ENCODE results near the gene MEST. TPM values are rescaled to one million over a fixed set of nuclear protein-coding genes. Genes with fewer than 3 reads are reported as not detected.

The MEST gene
- total RNA-seq, 1 experiment from 2014 or later, result 112 TPM

- no peak overlapping the region for H2BK20ac ChIP-seq (ENCODE audit: low read depth, low read length, poor library complexity, severe bottlenecking)
- no peaks in the 10 kb centered on the region for H3K23me2 ChIP-seq (ENCODE audit: insufficient read length, low read depth, low read length, poor library complexity, severe bottlenecking)
- H2BK5ac ChIP-seq (ENCODE audit: insufficient read length, low read length), result no peak overlapping the region
- no peak overlapping the region for H2AFZ ChIP-seq (ENCODE audit: low read length)
- H2BK120ac ChIP-seq (ENCODE audit: low read depth, low read length, poor library complexity, severe bottlenecking), result no peak overlapping the region
- Mint-ChIP-seq H3K27ac (no peak overlapping the region), H3K36me3 (ENCODE audit: insufficient read depth in 1 of 3, low read depth in 3 of 3) (no peaks in the 10 kb centered on the region), H3K4me1 (peaks cover 14 to 17% of the 10 kb centered on the region in 2 experiments), H3K4me3 (no peak overlapping the region), H3K9me3 (no peaks in the 10 kb centered on the region), H3K27me3 (ENCODE audit: low read depth) (0 out of 2 replicates have a peak, but pooled peaks cover 2% of the 10 kb centered on the region)
- TF ChIP-seq CTCF (conservative IDR thresholded peaks at IDR 0.05), result no peak
- no peak overlapping the region for H4K8ac ChIP-seq (replicated peaks; ENCODE audit: insufficient read length, low read depth, low read length)
- H2AK5ac ChIP-seq (ENCODE audit: insufficient read length, low read length), result no peak overlapping the region
- no peak overlapping the region for H3K4me2 ChIP-seq (ENCODE audit: insufficient read depth, insufficient read length, low read length)
- H2BK15ac ChIP-seq (ENCODE audit: low read depth, low read length), result no peak overlapping the region
- no peak overlapping the region for H2BK12ac ChIP-seq (ENCODE audit: insufficient read length, low read depth, low read length)
- no peak overlapping the region for H3K18ac ChIP-seq (ENCODE audit: insufficient read length, low read depth, low read length)
- no peaks in the 10 kb centered on the region for H3K79me1 ChIP-seq (ENCODE audit: insufficient read depth, low read depth, low read length, poor library complexity, severe bottlenecking)
- no peak overlapping the region for H3K9ac ChIP-seq (ENCODE audit: extremely low read depth, insufficient read length, low read length)
- no peaks in the 10 kb centered on the region for H3K79me2 ChIP-seq (ENCODE audit: insufficient read depth, low read length)
- H3K4ac ChIP-seq (ENCODE audit: low read depth, low read length), result no peak overlapping the region
- H4K20me1 ChIP-seq (ENCODE audit: control insufficient read depth, insufficient read depth, insufficient read length), result no peaks in the 10 kb centered on the region
- H3K23ac ChIP-seq (ENCODE audit: insufficient read length, low read depth, low read length), result no peak overlapping the region
- no CpG with 5 or more reads among the region's 2 CpGs for WGBS (ENCODE audit: extremely low coverage, insufficient read length, low lambda C conversion rate)
- DNase-seq, result no peak
- no peak overlapping the region for H3K14ac ChIP-seq (ENCODE audit: insufficient read depth, low read length)
- H4K91ac ChIP-seq (ENCODE audit: insufficient read length, low read depth, low read length), result no peak overlapping the region
- no peak overlapping the region for H3K56ac ChIP-seq (ENCODE audit: insufficient read length, low read depth, low read length)
- H4K5ac ChIP-seq (ENCODE audit: insufficient read length, low read depth, low read length), result no peak overlapping the region
- H3T11ph ChIP-seq (ENCODE audit: low read length), result no peak overlapping the region
- no peak overlapping the region for H3K27ac ChIP-seq (ENCODE audit: insufficient read length, low read depth, low read length)
- no peaks in the 10 kb centered on the region for H3K9me3 ChIP-seq (ENCODE audit: control insufficient read depth, low read depth, low read length)
- no peaks in the 10 kb centered on the region for H3K27me3 ChIP-seq (ENCODE audit: insufficient read depth, low read length)
- H3K4me1 ChIP-seq (ENCODE audit: insufficient read depth, low read length), result no peaks in the 10 kb centered on the region
These were observed 19.9 kb upstream of the MEST start for GRCh38 chr7:130471974-130472373.
